GM20431 (cell line): ENCODE data around the gene SMTN.
"Not testable (repeated sequence)": the region's sequence is repeated elsewhere in the genome, so short reads cannot be mapped to it uniquely, and the experiment has no call there.

Experiments used
- in situ Hi-C: fragments of 300-500 bp; cut with MseI, MboI; formaldehyde crosslinking; loops from one replicate; pipeline ENCODE4 v1.15.0; 2020; ENCODE audit warnings: low sequenced_read_pairs; ENCODE audit not compliant: unreplicated experiment

Gene SMTN

DNA sequence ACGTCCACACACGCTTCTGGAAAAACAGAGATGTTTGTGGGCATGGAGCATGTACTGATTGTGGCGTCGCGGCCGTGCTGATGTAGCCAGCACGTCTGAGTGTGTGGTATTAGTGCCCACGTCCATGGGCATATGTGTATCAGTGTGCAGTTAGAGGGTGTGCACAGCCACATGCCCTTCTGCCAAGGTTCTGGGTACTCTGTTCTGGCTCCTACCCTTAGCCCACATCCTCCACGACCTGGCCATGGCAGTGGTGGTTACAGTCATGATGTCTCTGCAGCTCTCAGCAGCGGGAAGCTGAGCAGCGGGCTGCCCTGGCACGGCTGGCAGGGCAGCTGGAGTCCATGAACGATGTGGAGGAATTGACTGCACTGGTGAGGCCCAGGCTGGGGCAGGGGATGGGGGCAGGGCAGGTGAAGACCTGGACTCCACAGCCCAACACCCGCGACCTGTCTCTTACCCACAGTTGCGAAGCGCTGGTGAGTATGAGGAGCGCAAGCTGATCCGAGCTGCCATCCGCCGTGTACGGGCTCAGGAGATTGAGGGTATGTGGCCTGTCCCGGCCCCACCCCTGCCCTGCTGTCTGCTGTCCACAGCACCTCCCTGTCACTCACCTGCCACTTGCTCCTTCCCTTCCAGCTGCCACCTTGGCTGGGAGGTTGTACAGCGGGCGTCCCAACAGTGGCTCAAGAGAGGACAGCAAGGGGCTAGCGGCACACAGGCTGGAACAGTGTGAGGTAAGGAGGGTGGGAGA lies 7.3 kb downstream of the SMTN start:
- in situ Hi-C loops: loop anchor here (10.0 kb wide), 1 partner anchor 144 kb away; no protein-coding TSS in a partner anchor

DNA sequence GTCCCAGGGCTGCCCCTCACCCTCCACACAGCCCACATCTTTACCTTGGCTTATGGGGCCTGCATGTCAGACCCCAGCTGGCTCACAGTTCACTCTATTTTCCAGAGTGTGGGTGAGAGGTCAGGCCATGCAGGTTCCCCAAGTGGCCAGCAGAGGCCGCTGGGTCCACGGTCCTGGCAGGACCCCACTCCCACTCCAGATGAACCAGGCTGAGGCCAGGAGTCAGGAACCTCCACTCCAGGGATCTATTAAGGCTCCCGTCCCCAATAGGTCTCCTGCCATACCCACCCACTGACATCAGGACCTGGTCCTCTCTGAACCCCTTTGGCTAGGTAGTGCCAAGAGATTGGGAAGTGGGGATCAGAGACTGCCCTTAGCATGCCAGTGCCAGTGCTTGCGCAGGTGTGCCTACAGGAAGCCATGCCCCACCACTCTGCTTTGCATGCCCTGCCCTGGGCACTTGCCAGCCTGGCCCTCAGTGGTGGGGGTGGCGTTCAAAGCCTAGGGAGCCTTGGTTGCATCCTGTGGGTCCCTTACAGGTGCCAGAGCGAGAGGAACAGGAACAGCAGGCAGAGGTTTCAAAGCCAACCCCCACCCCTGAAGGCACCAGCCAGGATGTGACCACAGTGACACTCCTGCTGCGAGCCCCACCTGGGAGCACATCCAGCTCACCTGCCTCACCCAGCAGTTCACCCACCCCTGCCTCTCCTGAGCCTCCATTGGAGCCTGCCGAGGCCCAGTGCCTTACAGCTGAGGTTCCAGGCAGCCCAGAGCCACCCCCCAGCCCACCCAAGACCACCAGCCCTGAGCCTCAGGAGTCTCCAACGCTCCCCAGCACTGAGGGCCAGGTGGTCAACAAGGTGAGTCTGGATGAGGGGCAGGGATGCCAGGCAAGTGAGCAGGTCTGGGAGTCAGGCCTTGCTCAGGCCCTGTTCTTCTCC lies 8.3 kb downstream of the SMTN start:
- in situ Hi-C loops: loop anchor here (10.0 kb wide), 1 partner anchor 145 kb away; no protein-coding TSS in a partner anchor

- in situ Hi-C loops: no loop called here
Measured at GRCh38 chr22:31090217-31091085, 9.3 kb downstream of the SMTN start.

- in situ Hi-C loops: no loop called here
Measured at GRCh38 chr22:31091106-31091975, 10.2 kb downstream of the SMTN start.

- in situ Hi-C loops: no loop called here
Measured at GRCh38 chr22:31092161-31092560, 11.0 kb downstream of the SMTN start.

- in situ Hi-C loops: no loop called here
Measured at GRCh38 chr22:31093086-31093850, 12.2 kb downstream of the SMTN start.

GRCh38 chr22:31094021-31094551 lies 13.0 kb downstream of the SMTN start:
- in situ Hi-C loops: no loop called here

DNA sequence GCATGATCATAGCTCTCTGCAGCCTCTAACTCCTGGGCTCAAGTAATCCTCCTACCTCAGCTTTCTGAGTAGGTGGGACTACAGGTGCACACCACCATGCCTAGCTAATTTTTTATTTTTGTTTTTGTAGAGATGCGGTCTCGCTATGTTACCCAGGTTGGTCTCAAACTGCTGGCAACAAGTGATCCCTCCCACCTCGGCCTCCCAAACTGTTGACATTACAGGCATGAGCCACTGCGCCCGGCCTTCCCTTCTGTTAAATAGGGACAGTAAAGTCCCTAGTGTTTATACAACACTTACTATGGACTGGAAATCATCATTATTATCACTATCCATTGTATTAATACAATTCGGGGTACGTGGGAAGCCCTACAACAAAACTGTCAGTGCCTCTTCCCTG lies 13.6 kb downstream of the SMTN start:
- in situ Hi-C loops: no loop called here

- in situ Hi-C loops: no loop called here
Measured at GRCh38 chr22:31095637-31096249, 14.6 kb downstream of the SMTN start.

DNA sequence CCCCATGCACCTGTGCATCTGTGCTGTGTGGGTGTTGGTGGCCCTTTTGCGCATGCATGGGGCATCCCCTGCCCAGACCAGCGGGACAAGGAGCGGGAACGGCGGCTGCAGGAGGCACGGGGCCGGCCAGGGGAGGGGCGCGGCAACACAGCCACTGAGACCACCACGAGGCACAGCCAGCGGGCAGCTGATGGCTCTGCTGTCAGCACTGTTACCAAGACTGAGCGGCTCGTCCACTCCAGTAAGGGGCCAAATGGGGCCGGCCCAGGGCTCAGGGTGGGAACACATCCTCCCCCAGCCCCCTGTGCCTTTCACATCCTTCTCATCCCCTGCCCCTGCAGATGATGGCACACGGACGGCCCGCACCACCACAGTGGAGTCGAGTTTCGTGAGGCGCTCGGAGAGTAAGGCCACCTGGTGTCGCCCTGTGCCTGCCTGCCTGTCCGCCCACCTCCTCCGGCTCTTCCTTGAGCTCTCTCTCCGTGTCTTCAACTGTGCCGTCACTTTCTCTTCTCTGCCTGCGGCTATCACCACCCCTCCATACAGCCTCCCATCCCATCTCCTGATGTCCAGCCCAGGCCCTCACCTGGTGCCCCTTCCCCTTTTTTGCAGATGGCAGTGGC lies 15.7 kb downstream of the SMTN start:
- in situ Hi-C loops: no loop called here

DNA sequence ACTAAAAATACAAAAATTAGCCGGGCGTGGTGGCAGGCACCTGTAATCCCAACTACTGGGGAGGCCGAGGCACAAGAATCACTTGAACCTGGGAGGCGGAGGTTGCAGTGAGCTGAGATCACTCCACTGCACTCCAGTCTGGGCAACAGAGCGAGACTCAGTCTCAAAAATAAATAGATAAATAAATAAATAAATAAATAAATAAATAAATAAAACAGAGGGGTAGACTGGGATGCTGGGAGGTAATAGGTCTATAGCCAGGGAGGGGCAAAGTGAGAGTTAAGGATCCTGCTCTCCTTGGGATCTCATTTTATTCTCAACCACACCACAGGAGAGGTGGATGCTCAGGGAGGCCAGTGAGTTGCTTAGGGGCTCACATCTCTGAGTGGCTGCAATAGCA lies 16.4 kb downstream of the SMTN start:
- in situ Hi-C loops: not testable (repeated sequence)

GRCh38 chr22:31097941-31098631 lies 17.0 kb downstream of the SMTN start:
- in situ Hi-C loops: no loop called here

DNA sequence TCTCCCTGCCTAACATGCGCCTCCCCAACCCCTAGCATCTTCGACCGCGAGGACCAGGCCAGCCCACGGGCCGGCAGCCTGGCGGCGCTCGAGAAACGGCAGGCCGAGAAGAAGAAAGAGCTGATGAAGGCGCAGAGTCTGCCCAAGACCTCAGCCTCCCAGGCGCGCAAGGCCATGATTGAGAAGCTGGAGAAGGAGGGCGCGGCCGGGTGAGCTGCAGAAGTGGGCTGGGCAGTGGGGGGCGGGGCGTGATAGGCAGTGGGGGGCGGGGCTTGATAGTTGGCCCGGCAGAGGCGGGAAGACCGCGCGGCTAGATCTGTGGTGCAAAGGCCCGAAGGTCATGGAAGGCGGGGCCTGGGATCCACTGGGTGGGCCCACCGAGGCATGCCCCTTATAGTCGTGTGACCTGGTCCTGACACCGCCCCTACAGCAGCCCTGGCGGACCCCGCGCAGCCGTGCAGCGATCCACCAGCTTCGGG lies 17.6 kb downstream of the SMTN start:
- in situ Hi-C loops: no loop called here

- in situ Hi-C loops: no loop called here
Measured at GRCh38 chr22:31099386-31099785, 18.3 kb downstream of the SMTN start.

DNA sequence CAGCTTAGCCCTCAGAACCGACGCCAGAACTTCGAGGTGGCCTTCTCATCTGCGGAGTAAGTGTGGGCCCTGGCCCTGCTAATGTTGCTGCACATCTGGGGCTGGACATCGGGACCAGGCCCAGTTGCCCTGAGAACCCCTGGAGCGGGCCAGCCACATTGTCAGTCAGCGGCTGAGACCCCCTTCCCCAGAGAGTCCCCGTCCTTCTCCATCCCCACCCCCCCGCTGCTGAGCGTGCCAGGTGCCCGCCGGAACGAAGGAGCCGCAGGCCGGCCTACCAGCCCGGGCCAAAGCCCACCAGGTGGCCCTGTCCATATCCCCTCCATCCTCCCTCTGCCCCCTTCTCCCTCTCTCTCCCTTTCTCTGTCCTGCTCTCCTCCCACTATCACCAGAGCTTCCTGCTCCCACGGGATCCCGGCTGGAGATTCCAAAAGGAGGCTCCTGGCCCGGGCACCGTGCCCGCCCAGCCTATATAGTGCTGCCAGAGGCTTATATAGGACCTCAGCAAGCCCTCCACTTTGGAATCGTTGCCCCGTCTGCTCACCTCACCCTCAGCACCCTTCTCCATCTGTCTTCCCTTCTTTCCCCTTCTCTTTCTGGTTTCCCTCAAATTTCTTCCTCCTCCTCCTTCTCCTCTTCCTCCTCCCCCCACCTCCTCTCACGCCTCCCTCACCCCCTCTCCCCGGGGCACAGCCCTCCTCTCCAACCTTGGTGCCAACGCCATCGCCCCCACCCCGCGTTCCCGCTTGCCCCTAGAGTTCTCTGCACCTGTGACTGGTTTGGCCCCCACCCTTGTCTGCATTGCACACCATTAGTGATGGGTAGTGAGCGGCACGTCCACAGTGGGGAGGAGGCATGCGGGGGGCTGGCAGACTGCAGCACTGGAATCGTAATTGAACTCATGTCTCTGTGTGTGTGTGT lies 19.0 kb downstream of the SMTN start:
- in situ Hi-C loops: no loop called here
